ENCODE results near the gene MRPL55. TPM values are rescaled to one million over a fixed set of nuclear protein-coding genes. Genes with fewer than 3 reads are reported as not detected.

Gene MRPL55
- total RNA-seq, 1 experiment from 2014 or later: 57.1 TPM

- POLR2A ChIA-PET: interaction anchor here (1.3 kb wide), 1 partner anchor 9 kb away, joined by 4 read pairs; the partner anchor contains the start of gene ARF1
- H4K20me1 ChIP-seq (ENCODE audit: insufficient read depth): peaks cover 57% of the 10 kb centered on the region; the same call in 1 of the 2 replicates
- DNase-seq (ENCODE audit: low read depth, low spot score): no peak
- peaks cover 3 to 21% of the 10 kb centered on the region in 2 experiments; a peak in 3 of 4 replicates for H3K4me1 ChIP-seq (ENCODE audit: control insufficient read depth in 1 of 2, insufficient read depth in 2 of 2, low read length in 2 of 2)
- H3K9ac ChIP-seq (ENCODE audit: low read length): no peak overlapping the region
- BruUV-seq (replicated peaks): no TSS peak
- H2AFZ ChIP-seq (ENCODE audit: low read depth, low read length, poor library complexity, severe bottlenecking): no peak overlapping the region
- H3K9me2 ChIP-seq (ENCODE audit: insufficient read depth): no peaks in the 10 kb centered on the region
- RAD21 ChIA-PET (ENCODE audit: low non-redundant PET in 1 of 2, low total read pairs in 2 of 2, uncharacterized antibody in 2 of 2, unreplicated experiment in 2 of 2): no interaction called here
- CTCF ChIA-PET: interaction anchor here (1.1 to 1.3 kb wide), 2 partner anchors 9 kb away, joined by 3 read pairs; partner anchors contain the start of gene ARF1
- no peak for ATAC-seq
- no peak overlapping the region for H3K4me3 ChIP-seq (replicated peaks in 1 of 2; ENCODE audit: low read depth in 1 of 2, low read length in 2 of 2)
- intact Hi-C loops (cut with micrococcal nuclease): no loop called here
- peaks cover 100% of the 10 kb centered on the region for H3K79me2 ChIP-seq (ENCODE audit: insufficient read depth, low read length)
- peaks cover 0 to 65% of the 10 kb centered on the region in 2 experiments; a peak in 2 of 4 replicates for H3K36me3 ChIP-seq (ENCODE audit: control insufficient read depth in 1 of 2, insufficient read depth in 2 of 2, low read length in 2 of 2)
- TF ChIP-seq SRF (IDR thresholded peaks at IDR 0.05; ENCODE audit: low read depth): no peak
- no peak for TF ChIP-seq RAD21 (IDR thresholded peaks at IDR 0.05; ENCODE audit: low read depth)
- no peak for TF ChIP-seq ATF3 (IDR thresholded peaks at IDR 0.05)
- no peak for TF ChIP-seq ZFX (IDR thresholded peaks at IDR 0.05)
- TF ChIP-seq YY1 (IDR thresholded peaks at IDR 0.05; ENCODE audit: extremely low read depth, insufficient replicate concordance, low read depth, low read length): no peak
- no peak for TF ChIP-seq CEBPB (IDR thresholded peaks at IDR 0.05; ENCODE audit: low read depth)
- TF ChIP-seq EGR1 (IDR thresholded peaks at IDR 0.05; ENCODE audit: low read depth): no peak
- H3K27me3 ChIP-seq (ENCODE audit: insufficient read depth, low read length): no peaks in the 10 kb centered on the region
- peaks cover 10 to 19% of the 10 kb centered on the region in 2 experiments; a peak in 2 of 4 replicates for H3K9me3 ChIP-seq (ENCODE audit: control insufficient read depth in 1 of 2, insufficient read depth in 1 of 2, low read depth in 1 of 2, low read length in 2 of 2)
- H3K4me2 ChIP-seq (ENCODE audit: low read length): no peak overlapping the region
- H3K27ac ChIP-seq (ENCODE audit: low read depth, low read length): no peak overlapping the region
Observed at GRCh38 chr1:228090613-228091081, 18.5 kb downstream of the MRPL55 start.

GRCh38 chr1:228089519-228090380, 19.3 kb downstream of the MRPL55 start:
- no peak for DNase-seq (ENCODE audit: low read depth, low spot score)
- intact Hi-C loops (cut with micrococcal nuclease): no loop called here
- Histone ChIP-seq H3K9me3 (ENCODE audit: control insufficient read depth in 1 of 2, insufficient read depth in 1 of 2, low read depth in 1 of 2, low read length in 2 of 2) (peaks cover 9 to 17% of the 10 kb centered on the region in 2 experiments; a peak in 2 of 4 replicates), H4K20me1 (ENCODE audit: insufficient read depth) (peaks cover 54% of the 10 kb centered on the region; the same call in 1 of the 2 replicates), H2AFZ (ENCODE audit: low read depth, low read length, poor library complexity, severe bottlenecking) (no peak overlapping the region), H3K4me1 (ENCODE audit: control insufficient read depth in 1 of 2, insufficient read depth in 2 of 2, low read length in 2 of 2) (peaks cover 5 to 29% of the 10 kb centered on the region in 2 experiments), H3K27me3 (ENCODE audit: insufficient read depth, low read length) (no peaks in the 10 kb centered on the region), H3K4me2 (ENCODE audit: low read length) (no peak overlapping the region), H3K9ac (ENCODE audit: low read length) (no peak overlapping the region), H3K36me3 (ENCODE audit: control insufficient read depth in 1 of 2, insufficient read depth in 2 of 2, low read length in 2 of 2) (peaks cover 0 to 64% of the 10 kb centered on the region in 2 experiments; a peak in 1 of 4 replicates), H3K4me3 (replicated peaks in 1 of 2; ENCODE audit: low read depth in 1 of 2, low read length in 2 of 2) (no peak overlapping the region), H3K79me2 (ENCODE audit: insufficient read depth, low read length) (peaks cover 100% of the 10 kb centered on the region), H3K9me2 (ENCODE audit: insufficient read depth) (no peaks in the 10 kb centered on the region), H3K27ac (ENCODE audit: low read depth, low read length) (no peak overlapping the region)
- ChIA-PET RAD21 (ENCODE audit: low non-redundant PET in 1 of 2, low total read pairs in 2 of 2, uncharacterized antibody in 2 of 2, unreplicated experiment in 2 of 2) (no interaction called here), POLR2A (no interaction called here), CTCF (no interaction called here)
- ATAC-seq: no peak; the same call in 1 of the 2 replicates
- no TSS peak for BruUV-seq (replicated peaks)
- TF ChIP-seq REST (IDR thresholded peaks at IDR 0.05; ENCODE audit: low read depth) (no peak), ZFX (IDR thresholded peaks at IDR 0.05) (no peak), ELF1 (IDR thresholded peaks at IDR 0.05; ENCODE audit: borderline replicate concordance, low read depth) (no peak), MAX (IDR thresholded peaks at IDR 0.05) (no peak), SIN3A (IDR thresholded peaks at IDR 0.05; ENCODE audit: low read depth) (no peak), SRF (IDR thresholded peaks at IDR 0.05; ENCODE audit: low read depth) (no peak), ATF3 (IDR thresholded peaks at IDR 0.05) (no peak), RAD21 (IDR thresholded peaks at IDR 0.05; ENCODE audit: low read depth) (no peak), TCF7L2 (IDR thresholded peaks at IDR 0.05; ENCODE audit: borderline replicate concordance, extremely low read depth, insufficient read depth, insufficient read length) (no peak)

Measured in HCT116 (cell line).